Chondrocyte (in vitro differentiated cells): Measurements from ENCODE around the gene ARAP2. TPM values are rescaled to one million over a fixed set of nuclear protein-coding genes. Genes with fewer than 3 reads are reported as not detected.

Source experiments
- DNase-seq: peaks from one replicate; pipeline ENCODE4 v3.0.0; 2021; ENCODE audit warnings: mixed read lengths, low spot score
- H3K27ac Mint-ChIP-seq: one replicate; pipeline ENCODE4 v1.8.0; 2021; ENCODE audit warnings: mild to moderate bottlenecking, moderate library complexity, mixed read lengths; ENCODE audit not compliant: unreplicated experiment
- H3K27me3 Mint-ChIP-seq: 2 replicates; pipeline ENCODE4 v1.8.0; 2021; ENCODE audit warnings: low read depth, mixed read lengths
- H3K36me3 Mint-ChIP-seq: 2 replicates; pipeline ENCODE4 v1.8.0; 2021; ENCODE audit warnings: low read depth, mixed read lengths
- H3K4me1 Mint-ChIP-seq: 2 replicates; pipeline ENCODE4 v1.8.0; 2021; ENCODE audit warnings: low read depth, mild to moderate bottlenecking, mixed read lengths
- H3K4me3 Mint-ChIP-seq: one replicate; pipeline ENCODE4 v1.8.0; 2021; ENCODE audit warnings: mild to moderate bottlenecking, moderate library complexity, mixed read lengths; ENCODE audit not compliant: unreplicated experiment
- H3K9me3 Mint-ChIP-seq: 2 replicates; pipeline ENCODE4 v1.8.0; 2021; ENCODE audit warnings: low read depth, mixed read lengths
- CTCF ChIP-seq: fragments of 200-600 bp; sonication (generic); IDR thresholded peaks from 2 replicates; pipeline ENCODE4 v1.5.0; 2021; ENCODE audit warnings: antibody characterized with exemption, mild to moderate bottlenecking, moderate library complexity
- total RNA-seq: library from RNA; stranded (reverse); gene quantifications from 3 replicates; pipeline ENCODE4 v1.2.1, GENCODE V29; 2021

ARAP2 gene
- total RNA-seq, 1 donor from 2014 or later, result 1.6 TPM

- Mint-ChIP-seq H3K27ac (no peak overlapping the region), H3K4me1 (peaks cover 5% of the 10 kb centered on the region), H3K27me3 (no peaks in the 10 kb centered on the region), H3K4me3 (no peak overlapping the region), H3K9me3 (no peaks in the 10 kb centered on the region), H3K36me3 (no peaks in the 10 kb centered on the region)
- TF ChIP-seq CTCF, result no peak
- DNase-seq, result no peak
Measured at GRCh38 chr4:36208893-36209473, 35.3 kb downstream of the ARAP2 start.

- H3K4me3 Mint-ChIP-seq, result no peak overlapping the region
- no peak for TF ChIP-seq CTCF
- no peak overlapping the region for H3K27ac Mint-ChIP-seq
- no peaks in the 10 kb centered on the region for H3K27me3 Mint-ChIP-seq
- H3K4me1 Mint-ChIP-seq, result peaks cover 5% of the 10 kb centered on the region
- no peaks in the 10 kb centered on the region for H3K9me3 Mint-ChIP-seq
- no peak for DNase-seq
- H3K36me3 Mint-ChIP-seq, result no peaks in the 10 kb centered on the region
Measured at GRCh38 chr4:36207831-36208520, 36.3 kb downstream of the ARAP2 start.

DNA sequence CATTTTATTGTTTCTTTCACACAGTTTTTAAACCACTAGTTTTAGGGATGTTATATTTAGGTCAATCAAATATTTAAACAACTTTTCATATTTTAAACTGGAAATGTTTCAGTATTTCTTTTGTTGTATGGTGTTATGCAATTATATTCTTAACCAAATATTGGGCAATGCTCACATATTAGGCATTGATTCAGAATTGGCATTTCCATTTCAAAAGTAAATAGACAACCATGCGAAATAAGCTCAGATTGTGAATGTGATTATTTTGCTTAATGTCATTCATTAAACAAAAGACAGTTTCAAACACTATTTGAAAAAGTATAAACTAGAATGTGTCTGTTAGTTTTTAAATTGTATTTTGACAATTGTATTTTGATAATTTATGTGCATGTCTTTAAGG, 36.9 kb downstream of the ARAP2 start:
- H3K4me3 Mint-ChIP-seq, result no peak overlapping the region
- H3K4me1 Mint-ChIP-seq, result peaks cover 5% of the 10 kb centered on the region
- no peaks in the 10 kb centered on the region for H3K36me3 Mint-ChIP-seq
- no peak for TF ChIP-seq CTCF
- no peak for DNase-seq
- H3K9me3 Mint-ChIP-seq, result no peaks in the 10 kb centered on the region
- no peak overlapping the region for H3K27ac Mint-ChIP-seq
- no peaks in the 10 kb centered on the region for H3K27me3 Mint-ChIP-seq

DNA sequence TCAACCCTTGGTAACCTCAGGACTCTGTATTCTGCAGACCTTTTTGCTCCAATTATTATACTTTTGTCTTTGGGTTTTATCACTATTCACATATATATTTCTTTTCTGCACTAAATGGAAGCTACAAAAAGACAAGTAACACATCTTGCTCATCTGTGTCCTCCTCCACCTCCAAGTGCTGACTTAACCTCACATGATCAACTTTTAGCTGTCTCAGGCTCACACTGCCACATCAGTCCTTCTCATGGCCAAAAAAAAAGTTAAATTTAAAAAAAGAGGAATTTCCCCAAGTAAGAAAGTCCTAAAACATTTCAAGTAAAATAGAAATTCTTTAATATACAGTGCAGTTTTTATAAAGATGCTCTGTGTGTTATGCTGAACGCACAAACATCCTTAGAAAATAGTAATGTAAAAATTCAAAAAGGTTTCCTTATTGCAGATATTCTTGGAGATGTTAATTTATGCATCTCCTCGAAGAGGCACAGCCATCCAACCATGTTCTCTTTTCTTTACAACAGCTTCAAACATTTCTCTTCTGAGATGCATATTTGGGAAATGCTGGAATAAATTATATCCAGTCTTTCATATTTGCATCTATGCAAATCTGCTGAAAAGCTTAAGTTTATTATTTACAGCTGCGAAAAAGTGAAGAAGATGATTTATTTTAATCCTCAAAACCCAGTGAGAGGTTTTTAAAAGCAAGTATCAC, 37.6 kb downstream of the ARAP2 start:
- Mint-ChIP-seq H3K4me3 (no peak overlapping the region), H3K27ac (no peak overlapping the region), H3K36me3 (no peaks in the 10 kb centered on the region), H3K4me1 (peaks cover 5% of the 10 kb centered on the region), H3K9me3 (no peaks in the 10 kb centered on the region), H3K27me3 (no peaks in the 10 kb centered on the region)
- no peak for DNase-seq
- TF ChIP-seq CTCF, result no peak

- no peak for TF ChIP-seq CTCF
- peaks cover 5% of the 10 kb centered on the region for H3K4me1 Mint-ChIP-seq
- no peak overlapping the region for H3K4me3 Mint-ChIP-seq
- H3K9me3 Mint-ChIP-seq, result no peaks in the 10 kb centered on the region
- no peak overlapping the region for H3K27ac Mint-ChIP-seq
- no peaks in the 10 kb centered on the region for H3K27me3 Mint-ChIP-seq
- H3K36me3 Mint-ChIP-seq, result no peaks in the 10 kb centered on the region
- no peak for DNase-seq
Measured at GRCh38 chr4:36206012-36206411, 38.3 kb downstream of the ARAP2 start.
